Transverse colon (tissue), 4 donors: ENCODE measurements around the gene LRP8.

ENCODE experiments used
- CTCF ChIP-seq, 5 experiments: fragments of 200-600 bp in 3 of 5; fragments of 450-650 bp in 2 of 5; sonication (generic) in 3 of 5; IDR thresholded peaks; 1 replicate in 2 of 5; 2 replicates in 3 of 5; pipeline ENCODE4 v1.5.1; 2016 to 2017; ENCODE audit warnings: antibody characterized with exemption in 5 of 5, inconsistent platforms in 3 of 5, mild to moderate bottlenecking in 2 of 5, moderate library complexity in 1 of 5
- EP300 ChIP-seq: sonication (generic); formaldehyde crosslinking; IDR thresholded peaks from one replicate; pipeline ENCODE4 v1.6.1; 2017; ENCODE audit warnings: antibody characterized with exemption, low read depth
- POLR2AphosphoS5 ChIP-seq, 3 donors: sonication (generic); formaldehyde crosslinking; IDR thresholded peaks; one replicate each; pipeline ENCODE4 v1.6.1; 2016; ENCODE audit warnings: antibody characterized with exemption in 3 of 3

GRCh38 chr1:53293123-53293522, 34.7 kb downstream of the LRP8 start:
- no peak for TF ChIP-seq CTCF (IDR thresholded peaks at IDR 0.05)
- no peak for TF ChIP-seq POLR2AphosphoS5 (IDR thresholded peaks at IDR 0.05)
- TF ChIP-seq EP300, result no peak
